GF-D8 (cell line): ENCODE results near the gene RGL1.

Experiments
- DNase-seq: peaks from one replicate; lab custom pipeline; 2025; lab: John Stamatoyannopoulos, UW

RGL1 gene

GRCh38 chr1:183916574-183916973 is 111.7 kb downstream of the RGL1 start:
- no peak for DNase-seq

- DNase-seq = no peak
These were observed 113.7 kb downstream of the RGL1 start for GRCh38 chr1:183918589-183918988.

GRCh38 chr1:183920651-183921050 is 115.7 kb downstream of the RGL1 start:
- no peak for DNase-seq

GRCh38 chr1:183922197-183922596 is 117.3 kb downstream of the RGL1 start:
- no peak for DNase-seq

- DNase-seq = no peak
These were observed 121.0 kb downstream of the RGL1 start for GRCh38 chr1:183925947-183926346.

GRCh38 chr1:183926983-183927382 is 122.1 kb downstream of the RGL1 start:
- no peak for DNase-seq

- no peak for DNase-seq
These were observed 126.8 kb downstream of the RGL1 start for GRCh38 chr1:183931646-183932271.

- DNase-seq = no peak
These were observed 127.5 kb downstream of the RGL1 start for GRCh38 chr1:183932412-183932811.

GRCh38 chr1:183933528-183934179 is 128.7 kb downstream of the RGL1 start:
- DNase-seq = no peak

- DNase-seq = no peak
These were observed 129.4 kb downstream of the RGL1 start for GRCh38 chr1:183934314-183934713.

- no peak for DNase-seq
These were observed 131.1 kb downstream of the RGL1 start for GRCh38 chr1:183936009-183936408.

- no peak for DNase-seq
These were observed 131.9 kb downstream of the RGL1 start for GRCh38 chr1:183936791-183937190.

- DNase-seq = no peak
These were observed 132.7 kb downstream of the RGL1 start for GRCh38 chr1:183937611-183938010.

- no peak for DNase-seq
These were observed 136.1 kb downstream of the RGL1 start for GRCh38 chr1:183941001-183941400.

- DNase-seq = peak; percentile 76
These were observed 138.2 kb downstream of the RGL1 start for GRCh38 chr1:183942933-183943693.

- DNase-seq = no peak
These were observed 140.8 kb downstream of the RGL1 start for GRCh38 chr1:183945428-183946319.

GRCh38 chr1:183946320-183946613 is 141.3 kb downstream of the RGL1 start:
- no peak for DNase-seq

- no peak for DNase-seq
These were observed 143.1 kb downstream of the RGL1 start for GRCh38 chr1:183947988-183948387.

GRCh38 chr1:183952101-183952500 is 147.2 kb downstream of the RGL1 start:
- no peak for DNase-seq

- no peak for DNase-seq
These were observed 148.1 kb downstream of the RGL1 start for GRCh38 chr1:183953031-183953430.

GRCh38 chr1:183954496-183954895 is 149.6 kb downstream of the RGL1 start:
- DNase-seq = no peak

GRCh38 chr1:183956559-183957188 is 151.8 kb downstream of the RGL1 start:
- peak; percentile 25 for DNase-seq
